SK-N-MC (cell line): ENCODE data around the gene CPXM2.

Experiments used
- EZH2 ChIP-seq: fragments of 200-600 bp; sonication (generic); IDR thresholded peaks from one replicate; pipeline ENCODE4 v1.6.1; 2017; ENCODE audit warnings: antibody characterized with exemption
- POLR2AphosphoS5 ChIP-seq: IDR thresholded peaks from 2 replicates; pipeline ENCODE4 v1.6.1; 2012; ENCODE audit warnings: mild to moderate bottlenecking, low read depth, low read length, borderline replicate concordance

GRCh38 chr10:123862421-123863182 lies 29.0 kb downstream of the CPXM2 start:
- TF ChIP-seq POLR2AphosphoS5 (no peak), EZH2 (no peak)
